Mucosa of stomach (tissue), 1 donor: ENCODE results near the gene ARIH2.

Experiments used
- H3K27me3 ChIP-seq: one replicate; pipeline ENCODE4 v1.7.0; 2013; ENCODE audit warnings: mild to moderate bottlenecking, low read length; ENCODE audit not compliant: control insufficient read depth, insufficient read depth
- H3K36me3 ChIP-seq: one replicate; pipeline ENCODE4 v1.7.0; 2013; ENCODE audit warnings: low read length; ENCODE audit not compliant: control insufficient read depth, insufficient read depth
- H3K4me1 ChIP-seq: one replicate; pipeline ENCODE4 v1.7.0; 2013; ENCODE audit warnings: mild to moderate bottlenecking, low read length; ENCODE audit not compliant: control insufficient read depth, insufficient read depth
- H3K4me3 ChIP-seq: one replicate; pipeline ENCODE4 v1.7.0; 2013; ENCODE audit warnings: low read length
- H3K9ac ChIP-seq: one replicate; pipeline ENCODE4 v1.7.0; 2013; ENCODE audit warnings: mild to moderate bottlenecking, low read length, moderate library complexity
- H3K9me3 ChIP-seq: one replicate; pipeline ENCODE4 v1.7.0; 2013; ENCODE audit warnings: mild to moderate bottlenecking, low read length, moderate library complexity; ENCODE audit not compliant: control insufficient read depth
- donor health status: Pancreatic carcinoma.

The ARIH2 gene

GRCh38 chr3:49009396-49009795, 90.8 kb downstream of the ARIH2 start:
- no peak overlapping the region for H3K9ac ChIP-seq
- peaks cover 15% of the 10 kb centered on the region for H3K36me3 ChIP-seq
- no peaks in the 10 kb centered on the region for H3K27me3 ChIP-seq
- H3K4me3 ChIP-seq = no peak overlapping the region
- no peaks in the 10 kb centered on the region for H3K9me3 ChIP-seq
- peaks cover 44% of the 10 kb centered on the region for H3K4me1 ChIP-seq

- H3K9ac ChIP-seq = no peak overlapping the region
- no peaks in the 10 kb centered on the region for H3K27me3 ChIP-seq
- H3K9me3 ChIP-seq = no peaks in the 10 kb centered on the region
- no peak overlapping the region for H3K4me3 ChIP-seq
- H3K36me3 ChIP-seq = peaks cover 31% of the 10 kb centered on the region
- peaks cover 28% of the 10 kb centered on the region for H3K4me1 ChIP-seq
Observed at GRCh38 chr3:49012441-49013017, 93.9 kb downstream of the ARIH2 start.

DNA sequence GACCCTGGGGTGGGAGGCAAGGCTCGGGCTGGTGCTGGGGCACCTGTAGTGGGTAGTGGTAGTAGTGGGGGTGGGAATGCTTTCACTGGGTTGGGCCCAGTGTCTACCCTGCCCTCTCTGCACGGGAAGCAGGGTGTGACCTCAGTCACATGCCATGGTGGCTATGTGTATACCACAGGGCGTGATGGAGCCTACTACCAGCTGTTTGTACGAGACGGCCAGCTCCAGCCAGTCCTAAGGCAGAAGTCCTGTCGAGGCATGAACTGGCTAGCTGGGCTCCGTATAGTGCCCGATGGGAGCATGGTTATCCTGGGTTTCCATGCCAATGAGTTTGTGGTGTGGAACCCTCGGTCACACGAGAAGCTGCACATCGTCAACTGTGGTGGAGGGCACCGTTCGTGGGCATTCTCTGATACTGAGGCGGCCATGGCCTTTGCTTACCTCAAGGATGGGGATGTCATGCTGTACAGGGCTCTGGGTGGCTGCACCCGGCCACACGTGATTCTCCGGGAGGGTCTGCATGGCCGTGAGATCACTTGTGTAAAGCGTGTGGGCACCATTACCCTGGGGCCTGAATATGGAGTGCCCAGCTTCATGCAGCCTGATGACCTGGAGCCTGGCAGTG, 94.6 kb downstream of the ARIH2 start:
- Histone ChIP-seq H3K4me3 (no peak overlapping the region), H3K36me3 (peaks cover 31% of the 10 kb centered on the region), H3K9me3 (no peaks in the 10 kb centered on the region), H3K27me3 (no peaks in the 10 kb centered on the region), H3K4me1 (peaks cover 26% of the 10 kb centered on the region), H3K9ac (no peak overlapping the region)

GRCh38 chr3:49013738-49014660, 95.4 kb downstream of the ARIH2 start:
- Histone ChIP-seq H3K27me3 (no peaks in the 10 kb centered on the region), H3K36me3 (peaks cover 31% of the 10 kb centered on the region), H3K4me1 (peaks cover 27% of the 10 kb centered on the region), H3K9ac (no peak overlapping the region), H3K4me3 (no peak overlapping the region), H3K9me3 (no peaks in the 10 kb centered on the region)

- Histone ChIP-seq H3K9ac (no peak overlapping the region), H3K9me3 (no peaks in the 10 kb centered on the region), H3K4me1 (peaks cover 37% of the 10 kb centered on the region), H3K36me3 (peaks cover 31% of the 10 kb centered on the region), H3K4me3 (no peak overlapping the region), H3K27me3 (no peaks in the 10 kb centered on the region)
Observed at GRCh38 chr3:49015072-49015471, 96.4 kb downstream of the ARIH2 start.

DNA sequence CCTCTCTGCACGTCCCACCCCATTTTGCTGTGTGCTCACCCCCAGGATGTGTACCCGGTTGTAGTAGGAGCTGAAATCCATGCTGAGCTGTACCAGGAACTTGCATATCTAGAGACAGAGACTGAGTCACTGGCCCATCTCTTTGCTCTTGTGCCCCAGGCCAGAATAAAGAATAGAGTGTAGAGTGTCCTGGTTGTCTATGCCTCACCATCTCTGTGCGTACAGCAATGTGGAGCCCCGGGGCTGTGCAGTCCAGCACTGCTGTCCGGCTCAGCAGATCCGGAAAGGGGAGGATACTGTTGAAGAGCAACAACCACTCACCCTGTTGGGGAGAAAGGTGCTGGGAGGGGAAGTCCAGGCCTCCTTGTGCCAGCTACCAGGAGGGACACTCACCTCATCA, 97.1 kb downstream of the ARIH2 start:
- H3K36me3 ChIP-seq = peaks cover 31% of the 10 kb centered on the region
- no peak overlapping the region for H3K4me3 ChIP-seq
- H3K9me3 ChIP-seq = no peaks in the 10 kb centered on the region
- H3K9ac ChIP-seq = no peak overlapping the region
- peaks cover 44% of the 10 kb centered on the region for H3K4me1 ChIP-seq
- no peaks in the 10 kb centered on the region for H3K27me3 ChIP-seq

- Histone ChIP-seq H3K4me1 (peaks cover 44% of the 10 kb centered on the region), H3K9ac (no peak overlapping the region), H3K9me3 (no peaks in the 10 kb centered on the region), H3K36me3 (peaks cover 31% of the 10 kb centered on the region), H3K4me3 (no peak overlapping the region), H3K27me3 (no peaks in the 10 kb centered on the region)
Observed at GRCh38 chr3:49016414-49017228, 98.0 kb downstream of the ARIH2 start.

GRCh38 chr3:49017229-49017970, 98.8 kb downstream of the ARIH2 start:
- Histone ChIP-seq H3K4me1 (peaks cover 44% of the 10 kb centered on the region), H3K4me3 (peak overlapping the region; percentile 56), H3K9ac (peak overlapping the region; percentile 82), H3K9me3 (no peaks in the 10 kb centered on the region), H3K27me3 (no peaks in the 10 kb centered on the region), H3K36me3 (peaks cover 31% of the 10 kb centered on the region)

GRCh38 chr3:49017971-49018706, 99.5 kb downstream of the ARIH2 start, which contains the start of gene DALRD3:
Gene DALRD3, minus strand, starts transcription at chr3:49018580. Its CDS starts 16 bp downstream, at chr3:49018564.
- Histone ChIP-seq H3K4me3 (peak within 1 kb of the TSS; percentile 56), H3K4me1 (peaks cover 41% of the 10 kb centered on the region), H3K9ac (peak within 1 kb of the TSS; percentile 82), H3K9me3 (no peaks in the 10 kb centered on the region), H3K36me3 (peaks cover 24% of the 10 kb centered on the region), H3K27me3 (no peaks in the 10 kb centered on the region)

DNA sequence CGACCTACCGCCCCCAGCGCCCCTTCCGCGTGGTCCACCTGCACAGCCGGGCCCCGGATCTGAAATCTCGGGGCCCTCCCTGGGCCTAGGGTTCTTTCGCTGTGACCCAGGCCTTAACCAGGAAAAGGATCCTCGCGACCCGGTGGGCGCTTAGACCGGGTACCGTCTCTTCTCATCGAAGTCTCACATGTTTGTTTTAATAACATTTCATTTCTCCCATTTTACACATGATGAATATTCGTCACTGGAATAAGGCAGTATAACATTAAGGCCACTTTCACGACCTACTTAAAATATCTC, 100.0 kb downstream of the ARIH2 start:
- no peaks in the 10 kb centered on the region for H3K9me3 ChIP-seq
- H3K36me3 ChIP-seq = peaks cover 18% of the 10 kb centered on the region
- H3K27me3 ChIP-seq = no peaks in the 10 kb centered on the region
- H3K9ac ChIP-seq = peak overlapping the region; percentile 82
- peak overlapping the region; percentile 56 for H3K4me3 ChIP-seq
- peaks cover 40% of the 10 kb centered on the region for H3K4me1 ChIP-seq

- Histone ChIP-seq H3K4me1 (peaks cover 38% of the 10 kb centered on the region), H3K27me3 (no peaks in the 10 kb centered on the region)
Observed at GRCh38 chr3:49019941-49020329, 101.3 kb downstream of the ARIH2 start.

More at GRCh38 chr3:49019941-49020329, 101.3 kb downstream of the ARIH2 start:
- Histone ChIP-seq H3K9ac (peak overlapping the region; percentile 97), H3K36me3 (peaks cover 21% of the 10 kb centered on the region), H3K9me3 (no peaks in the 10 kb centered on the region), H3K4me3 (peak overlapping the region; percentile 67)
